ENCODE data around the gene AMOTL2.

AMOTL2 gene

GRCh38 chr3:134364936-134365765 lies 9.1 kb downstream of the AMOTL2 start:
- DNase-seq: no peak

GRCh38 chr3:134364061-134364935 lies 9.9 kb downstream of the AMOTL2 start:
- peak; percentile 90 to 92 for DNase-seq

- no peak for DNase-seq
Observed at GRCh38 chr3:134363381-134363755, 10.9 kb downstream of the AMOTL2 start.

GRCh38 chr3:134362670-134363380 lies 11.4 kb downstream of the AMOTL2 start:
- no peak for DNase-seq

- DNase-seq: no peak
Observed at GRCh38 chr3:134362221-134362620, 12.0 kb downstream of the AMOTL2 start.

GRCh38 chr3:134361162-134361835 lies 12.9 kb downstream of the AMOTL2 start:
- no peak for DNase-seq

- DNase-seq: no peak
Observed at GRCh38 chr3:134360046-134360445, 14.2 kb downstream of the AMOTL2 start.

- no peak for DNase-seq
Observed at GRCh38 chr3:134359121-134360010, 14.9 kb downstream of the AMOTL2 start.

GRCh38 chr3:134357914-134358811 lies 16.1 kb downstream of the AMOTL2 start:
- DNase-seq: no peak

- DNase-seq: no peak
Observed at GRCh38 chr3:134357261-134357913, 16.9 kb downstream of the AMOTL2 start.

GRCh38 chr3:134356411-134357040 lies 17.7 kb downstream of the AMOTL2 start:
- no peak for DNase-seq

- DNase-seq: no peak
Observed at GRCh38 chr3:134355416-134355815, 18.8 kb downstream of the AMOTL2 start.

- DNase-seq: no peak
Observed at GRCh38 chr3:134354612-134355251, 19.5 kb downstream of the AMOTL2 start.

GRCh38 chr3:134353831-134354611 lies 20.2 kb downstream of the AMOTL2 start:
- DNase-seq: no peak

GRCh38 chr3:134353171-134353825 lies 20.9 kb downstream of the AMOTL2 start:
- no peak for DNase-seq

GRCh38 chr3:134352031-134352671 lies 22.1 kb downstream of the AMOTL2 start:
- DNase-seq: no peak

GRCh38 chr3:134351427-134351826 lies 22.8 kb downstream of the AMOTL2 start:
- DNase-seq: no peak

All from NCI-H2081 (cell line).